ENCODE data around the gene UBTF. TPM values are rescaled to one million over a fixed set of nuclear protein-coding genes. Genes with fewer than 3 reads are reported as not detected.
A peak's percentile ranks its signal among the peaks of the same experiment; 100 is the strongest.

The UBTF gene
- total and polyA plus RNA-seq, 9 of the 15 experiments (the other 6 are each of a cell fraction or from before 2014, with no cell fraction given): 1.2 to 113 (median 83.6) TPM

GRCh38 chr17:44210342-44211192 lies 8.9 kb downstream of the UBTF start (continued):
- TF ChIP-seq, protein P1, sequence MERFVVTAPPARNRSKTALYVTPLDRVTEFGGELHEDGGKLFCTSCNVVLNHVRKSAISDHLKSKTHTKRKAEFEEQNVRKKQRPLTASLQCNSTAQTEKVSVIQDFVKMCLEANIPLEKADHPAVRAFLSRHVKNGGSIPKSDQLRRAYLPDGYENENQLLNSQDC (CRISPR knock-in tag; IDR thresholded peaks at IDR 0.05): 0 out of 2 replicates have a peak, but pooled peaks have one; percentile 20
- TF ChIP-seq ELF2 (CRISPR knock-in tag; IDR thresholded peaks at IDR 0.05) (no peak), ZNF512 (tag; IDR thresholded peaks at IDR 0.05) (no peak), NCOA2 (IDR thresholded peaks at IDR 0.05; ENCODE audit: partially characterized antibody in 2 of 2) (no peak), SOX6 (IDR thresholded peaks at IDR 0.05) (peak; percentile 59; the same call in 1 of the 2 replicates), THAP12 (CRISPR knock-in tag; IDR thresholded peaks at IDR 0.05) (no peak; the same call in 1 of the 2 replicates), ZNF24 (IDR thresholded peaks at IDR 0.05) (peak; percentile 72; the same call in 1 of the 2 replicates)
- TF ChIP-seq, protein P2, sequence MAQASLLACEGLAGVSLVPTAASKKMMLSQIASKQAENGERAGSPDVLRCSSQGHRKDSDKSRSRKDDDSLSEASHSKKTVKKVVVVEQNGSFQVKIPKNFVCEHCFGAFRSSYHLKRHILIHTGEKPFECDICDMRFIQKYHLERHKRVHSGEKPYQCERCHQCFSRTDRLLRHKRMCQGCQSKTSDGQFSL (CRISPR knock-in tag; IDR thresholded peaks at IDR 0.05): 0 out of 2 replicates have a peak, but pooled peaks have one; percentile 22
- TF ChIP-seq, protein P2 (tag; IDR thresholded peaks at IDR 0.05): no peak
- TF ChIP-seq, protein P3, sequence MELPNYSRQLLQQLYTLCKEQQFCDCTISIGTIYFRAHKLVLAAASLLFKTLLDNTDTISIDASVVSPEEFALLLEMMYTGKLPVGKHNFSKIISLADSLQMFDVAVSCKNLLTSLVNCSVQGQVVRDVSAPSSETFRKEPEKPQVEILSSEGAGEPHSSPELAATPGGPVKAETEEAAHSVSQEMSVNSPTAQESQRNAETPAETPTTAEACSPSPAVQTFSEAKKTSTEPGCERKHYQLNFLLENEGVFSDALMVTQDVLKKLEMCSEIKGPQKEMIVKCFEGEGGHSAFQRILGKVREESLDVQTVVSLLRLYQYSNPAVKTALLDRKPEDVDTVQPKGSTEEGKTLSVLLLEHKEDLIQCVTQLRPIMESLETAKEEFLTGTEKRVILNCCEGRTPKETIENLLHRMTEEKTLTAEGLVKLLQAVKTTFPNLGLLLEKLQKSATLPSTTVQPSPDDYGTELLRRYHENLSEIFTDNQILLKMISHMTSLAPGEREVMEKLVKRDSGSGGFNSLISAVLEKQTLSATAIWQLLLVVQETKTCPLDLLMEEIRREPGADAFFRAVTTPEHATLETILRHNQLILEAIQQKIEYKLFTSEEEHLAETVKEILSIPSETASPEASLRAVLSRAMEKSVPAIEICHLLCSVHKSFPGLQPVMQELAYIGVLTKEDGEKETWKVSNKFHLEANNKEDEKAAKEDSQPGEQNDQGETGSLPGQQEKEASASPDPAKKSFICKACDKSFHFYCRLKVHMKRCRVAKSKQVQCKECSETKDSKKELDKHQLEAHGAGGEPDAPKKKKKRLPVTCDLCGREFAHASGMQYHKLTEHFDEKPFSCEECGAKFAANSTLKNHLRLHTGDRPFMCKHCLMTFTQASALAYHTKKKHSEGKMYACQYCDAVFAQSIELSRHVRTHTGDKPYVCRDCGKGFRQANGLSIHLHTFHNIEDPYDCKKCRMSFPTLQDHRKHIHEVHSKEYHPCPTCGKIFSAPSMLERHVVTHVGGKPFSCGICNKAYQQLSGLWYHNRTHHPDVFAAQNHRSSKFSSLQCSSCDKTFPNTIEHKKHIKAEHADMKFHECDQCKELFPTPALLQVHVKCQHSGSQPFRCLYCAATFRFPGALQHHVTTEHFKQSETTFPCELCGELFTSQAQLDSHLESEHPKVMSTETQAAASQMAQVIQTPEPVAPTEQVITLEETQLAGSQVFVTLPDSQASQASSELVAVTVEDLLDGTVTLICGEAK (IDR thresholded peaks at IDR 0.05): no peak
- TF ChIP-seq, protein P3 (CRISPR knock-in tag; IDR thresholded peaks at IDR 0.05): peak; percentile 41; the same call in 1 of the 2 replicates

Measured in K562 (cell line).